SK-N-SH (cell line): ENCODE measurements around the gene HIGD1C. TPM values are rescaled to one million over a fixed set of nuclear protein-coding genes. Genes with fewer than 3 reads are reported as not detected.

Experiments
- CTCF ChIA-PET: fragments of 300-600, 350-600 bp; formaldehyde crosslinking; extraction: SDS; loops from one replicate; lab custom pipeline; 2021; lab: Yijun Ruan, JAX
- POLR2A ChIA-PET: fragments of 350-600 bp; sonication (Branson Sonifier 250); formaldehyde crosslinking; extraction: SDS; loops from one replicate; lab custom pipeline; 2020; ENCODE audit warnings: antibody characterized with exemption, inconsistent platforms; lab: Yijun Ruan, JAX
- DNase-seq: peaks from one replicate; pipeline ENCODE4 v3.0.0; 2012
- H2AFZ ChIP-seq: fragments of 200-600 bp; sonication (generic); 2 replicates; pipeline ENCODE4 v1.8.1; 2016; ENCODE audit warnings: antibody characterized with exemption, mild to moderate bottlenecking, low read depth
- H3F3A ChIP-seq: fragments of 200-600 bp; sonication (generic); replicated peaks from 2 replicates; pipeline ENCODE3; 2016; ENCODE audit warnings: antibody characterized with exemption, mild to moderate bottlenecking; ENCODE audit not compliant: insufficient read depth
- H3K27ac ChIP-seq, 2 experiments: fragments of 200-500 bp in 1 of 2; fragments of 200-600 bp in 1 of 2; sonication (Bioruptor generic) in 1 of 2; sonication (generic), shearing (Covaris generic) in 1 of 2; 2 replicates each; pipeline versions ENCODE4 v1.5.1 to v1.6.1; 2014 to 2016; ENCODE audit warnings: low read depth in 2 of 2, inconsistent platforms in 1 of 2, low read length in 1 of 2, mild to moderate bottlenecking in 1 of 2, mixed read lengths in 1 of 2
- H3K27me3 ChIP-seq: fragments of 200-600 bp; sonication (generic), shearing (Covaris generic); 2 replicates; pipeline ENCODE4 v1.6.1; 2016; ENCODE audit warnings: mixed run types; ENCODE audit not compliant: insufficient read depth
- H3K36me3 ChIP-seq, 2 experiments: fragments of 200-500 bp in 1 of 2; fragments of 200-600 bp in 1 of 2; sonication (Bioruptor generic) in 1 of 2; sonication (generic) in 1 of 2; replicated peaks in 1 of 2; 2 replicates each; pipeline versions ENCODE3 to v1.5.1; 2014 to 2016; ENCODE audit warnings: low read length in 1 of 2, mild to moderate bottlenecking in 1 of 2; ENCODE audit not compliant: insufficient read depth in 2 of 2, control insufficient read depth in 1 of 2
- H3K4me1 ChIP-seq, 2 experiments: fragments of 200-500 bp in 1 of 2; fragments of 200-600 bp in 1 of 2; sonication (Bioruptor generic) in 1 of 2; sonication (generic), shearing (Covaris generic) in 1 of 2; 2 replicates each; pipeline versions ENCODE4 v1.5.1 to v1.6.1; 2014 to 2016; ENCODE audit warnings: low read depth in 1 of 2, low read length in 1 of 2, mixed run types in 1 of 2; ENCODE audit not compliant: insufficient read depth in 2 of 2, control insufficient read depth in 1 of 2
- H3K4me2 ChIP-seq: fragments of 200-600 bp; sonication (generic), shearing (Covaris generic); 2 replicates; pipeline ENCODE4 v1.6.1; 2017; ENCODE audit warnings: mixed run types
- H3K4me3 ChIP-seq, 2 experiments: fragments of 200-500 bp in 1 of 2; fragments of 200-600 bp in 1 of 2; sonication (Bioruptor generic) in 1 of 2; sonication (generic), shearing (Covaris generic) in 1 of 2; 2 replicates each; pipeline versions ENCODE4 v1.5.1 to v1.8.1; 2014 to 2016; ENCODE audit warnings: low read depth in 2 of 2, inconsistent platforms in 1 of 2, low read length in 1 of 2, mild to moderate bottlenecking in 1 of 2, mixed read lengths in 1 of 2, moderate library complexity in 1 of 2
- H3K79me2 ChIP-seq: fragments of 200-600 bp; sonication (generic); 2 replicates; pipeline ENCODE4 v1.8.1; 2017; ENCODE audit warnings: mild to moderate bottlenecking; ENCODE audit not compliant: insufficient read depth
- H3K9ac ChIP-seq: fragments of 200-600 bp; sonication (generic); 2 replicates; pipeline ENCODE4 v1.6.1; 2017; ENCODE audit warnings: mixed run types
- H3K9me2 ChIP-seq: fragments of 200-600 bp; sonication (generic); 2 replicates; pipeline ENCODE4 v1.6.1; 2017; ENCODE audit warnings: mixed run types
- H3K9me3 ChIP-seq: fragments of 200-600 bp; sonication (generic); 2 replicates; pipeline ENCODE4 v1.6.1; 2017; ENCODE audit warnings: mixed run types, mild to moderate bottlenecking, moderate library complexity
- H4K20me1 ChIP-seq: fragments of 200-600 bp; sonication (generic); 2 replicates; pipeline ENCODE4 v1.6.1; 2017; ENCODE audit warnings: mild to moderate bottlenecking, mixed run types; ENCODE audit not compliant: insufficient read depth
- ELF1 ChIP-seq: IDR thresholded peaks from 2 replicates; pipeline ENCODE4 v1.4.0; 2012
- EP300 ChIP-seq, 2 experiments: IDR thresholded peaks; 2 replicates each; pipeline versions ENCODE4 v1.4.0 to v1.6.1; 2012; ENCODE audit warnings: borderline replicate concordance in 1 of 2, low read depth in 1 of 2, low read length in 1 of 2
- EZH2phosphoT487 ChIP-seq: fragments of 200-600 bp; sonication (generic); IDR thresholded peaks from 2 replicates; pipeline ENCODE4 v1.6.1; 2017; ENCODE audit warnings: low read depth, mixed run types, mild to moderate bottlenecking, antibody characterized with exemption, moderate library complexity, borderline replicate concordance
- FOXJ3 ChIP-seq: sonication (generic); formaldehyde crosslinking; IDR thresholded peaks from 2 replicates; pipeline ENCODE4 v1.5.1; 2020; ENCODE audit warnings: mild to moderate bottlenecking, missing genetic modification reagents
- FOXM1 ChIP-seq: IDR thresholded peaks from 2 replicates; pipeline ENCODE4 v1.4.0; 2012; ENCODE audit warnings: low read depth, mild to moderate bottlenecking
- GATA2 ChIP-seq: sonication (generic); formaldehyde crosslinking; IDR thresholded peaks from 2 replicates; pipeline ENCODE4 v1.5.0; 2020; ENCODE audit warnings: mild to moderate bottlenecking, missing genetic modification reagents
- MXI1 ChIP-seq: IDR thresholded peaks from 2 replicates; pipeline ENCODE4 v1.6.1; 2012; ENCODE audit warnings: mild to moderate bottlenecking, low read depth, low read length, improper control_type of control experiment
- RAD21 ChIP-seq: IDR thresholded peaks from 2 replicates; pipeline ENCODE4 v1.6.1; 2012; ENCODE audit warnings: mild to moderate bottlenecking, low read length
- RCOR1 ChIP-seq: fragments of 150-350 bp; IDR thresholded peaks from 2 replicates; pipeline ENCODE4 v1.6.1; 2017; ENCODE audit warnings: antibody characterized with exemption, low read length
- RFX5 ChIP-seq: IDR thresholded peaks from 2 replicates; pipeline ENCODE4 v1.6.1; 2012; ENCODE audit warnings: mild to moderate bottlenecking, improper control_type of control experiment, low read length
- RXRA ChIP-seq: IDR thresholded peaks from 2 replicates; pipeline ENCODE4 v1.4.0; 2012; ENCODE audit warnings: low read depth, mild to moderate bottlenecking, borderline replicate concordance
- TAF1 ChIP-seq: IDR thresholded peaks from 2 replicates; pipeline ENCODE4 v1.6.1; 2012; ENCODE audit warnings: low read depth, mild to moderate bottlenecking, low read length, moderate library complexity, borderline replicate concordance
- TCF12 ChIP-seq: IDR thresholded peaks from 2 replicates; pipeline ENCODE4 v1.4.0; 2012
- WGBS: methylation state at CpG from one replicate; pipeline ENCODE4 v1.1.6; 2017; ENCODE audit warnings: low lambda C conversion rate; 5-methylcytosine and 5-hydroxymethylcytosine counted together
- polyA plus RNA-seq, 3 experiments: library from polyadenylated mRNA; depleted of rRNA; stranded (reverse); fragments of >200 nt; gene quantifications; 2 replicates each; pipeline ENCODE4 v1.2.3, GENCODE V29; 2012
- TF ChIP-seq, protein P1 (sequence below): IDR thresholded peaks from 2 replicates; pipeline ENCODE4 v1.4.0; 2012; ENCODE audit warnings: low read depth, borderline replicate concordance
- TF ChIP-seq, protein P2 (sequence below): IDR thresholded peaks from 2 replicates; pipeline ENCODE4; 2012

HIGD1C gene
- polyA plus RNA-seq, 1 of the 3 experiments (the other 2 are of a cell fraction): not detected

DNA sequence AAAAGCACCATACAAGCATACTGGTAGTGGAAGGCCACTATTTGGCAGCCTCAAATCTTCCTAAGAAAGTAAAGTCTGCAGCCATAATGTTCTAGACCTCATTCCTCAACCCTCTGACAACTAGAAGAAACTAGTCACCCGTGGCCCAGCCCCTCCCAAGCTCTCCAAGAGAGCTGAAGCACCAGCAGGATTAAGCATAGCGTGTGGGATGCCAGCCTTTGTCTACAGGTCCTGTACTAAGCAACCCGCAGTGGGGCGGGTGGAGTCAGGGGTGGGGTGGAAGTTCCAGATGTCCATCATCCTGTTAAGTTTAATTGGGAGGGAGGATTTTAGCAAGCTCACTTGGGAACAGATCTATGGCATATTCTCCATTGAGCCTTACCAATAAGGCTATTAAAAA, 59.6 kb downstream of the HIGD1C start:
- H3K4me1 ChIP-seq: no peaks in the 10 kb centered on the region
- H3K9me3 ChIP-seq: no peaks in the 10 kb centered on the region
- peaks cover 3% of the 10 kb centered on the region in 2 experiments for H3K36me3 ChIP-seq
- peaks cover 72% of the 10 kb centered on the region for H3K79me2 ChIP-seq
- H3K4me2 ChIP-seq: no peak overlapping the region
- H2AFZ ChIP-seq: no peak overlapping the region
- no peaks in the 10 kb centered on the region for H3K27me3 ChIP-seq
- no peak overlapping the region for H3K9ac ChIP-seq
- no peak overlapping the region for H3K27ac ChIP-seq
- POLR2A ChIA-PET: no interaction called here
- CTCF ChIA-PET: interaction anchor here (1.6 kb wide), 1 partner anchor 24 kb away, joined by 6 read pairs; no protein-coding TSS in a partner anchor
- DNase-seq: no peak
- WGBS: 95% methylated on average over 4 of the region's 4 CpGs
- no peak overlapping the region for H3K4me3 ChIP-seq
- TF ChIP-seq, protein P1, sequence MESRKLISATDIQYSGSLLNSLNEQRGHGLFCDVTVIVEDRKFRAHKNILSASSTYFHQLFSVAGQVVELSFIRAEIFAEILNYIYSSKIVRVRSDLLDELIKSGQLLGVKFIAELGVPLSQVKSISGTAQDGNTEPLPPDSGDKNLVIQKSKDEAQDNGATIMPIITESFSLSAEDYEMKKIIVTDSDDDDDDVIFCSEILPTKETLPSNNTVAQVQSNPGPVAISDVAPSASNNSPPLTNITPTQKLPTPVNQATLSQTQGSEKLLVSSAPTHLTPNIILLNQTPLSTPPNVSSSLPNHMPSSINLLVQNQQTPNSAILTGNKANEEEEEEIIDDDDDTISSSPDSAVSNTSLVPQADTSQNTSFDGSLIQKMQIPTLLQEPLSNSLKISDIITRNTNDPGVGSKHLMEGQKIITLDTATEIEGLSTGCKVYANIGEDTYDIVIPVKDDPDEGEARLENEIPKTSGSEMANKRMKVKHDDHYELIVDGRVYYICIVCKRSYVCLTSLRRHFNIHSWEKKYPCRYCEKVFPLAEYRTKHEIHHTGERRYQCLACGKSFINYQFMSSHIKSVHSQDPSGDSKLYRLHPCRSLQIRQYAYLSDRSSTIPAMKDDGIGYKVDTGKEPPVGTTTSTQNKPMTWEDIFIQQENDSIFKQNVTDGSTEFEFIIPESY: no peak
- TF ChIP-seq EZH2phosphoT487 (no peak), MXI1 (no peak), EP300 (IDR thresholded peaks at IDR 0.05; ENCODE audit: borderline replicate concordance in 1 of 2, low read depth in 1 of 2, low read length in 1 of 2) (no peak), RXRA (no peak), RFX5 (no peak), FOXJ3 (CRISPR knock-in tag) (no peak), RCOR1 (no peak), GATA2 (no peak), RAD21 (no peak), FOXM1 (no peak), TCF12 (no peak), ELF1 (no peak), TAF1 (no peak)
- no peaks in the 10 kb centered on the region for H3F3A ChIP-seq
- H3K9me2 ChIP-seq: no peaks in the 10 kb centered on the region
- peaks cover 5% of the 10 kb centered on the region; the same call in 1 of the 2 replicates for H4K20me1 ChIP-seq

DNA sequence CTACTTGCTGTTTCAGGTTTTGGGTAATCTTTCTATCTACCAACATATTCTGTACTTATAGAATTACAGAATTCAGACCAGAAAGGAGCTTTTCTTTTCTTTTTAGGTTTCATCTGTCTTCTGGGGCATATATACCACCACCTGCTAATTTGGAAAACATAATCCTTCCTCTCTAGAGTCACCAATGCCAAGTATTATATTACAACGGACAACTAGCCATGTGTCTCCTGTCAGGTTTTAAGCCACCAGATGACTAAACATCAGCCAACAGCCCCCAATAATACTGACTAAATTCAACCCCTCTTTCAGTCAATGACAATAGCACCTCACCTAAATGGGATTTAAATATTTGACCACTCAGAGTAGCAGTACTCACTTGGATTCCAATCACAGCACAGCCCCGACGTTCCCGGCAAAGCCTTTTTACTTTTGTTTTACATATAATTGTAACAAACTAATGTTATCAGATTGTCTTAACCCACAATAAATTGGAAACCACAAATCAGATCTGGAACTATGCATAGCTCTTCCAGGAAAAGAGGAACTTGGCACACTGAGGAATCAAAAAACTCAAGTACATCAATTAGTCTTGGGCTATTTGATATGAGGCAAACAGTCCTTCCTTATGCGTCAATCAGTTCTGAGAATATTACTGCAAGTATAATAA, 60.4 kb downstream of the HIGD1C start:
- H3K4me1 ChIP-seq: no peaks in the 10 kb centered on the region
- H3K36me3 ChIP-seq: peaks cover 2 to 3% of the 10 kb centered on the region in 2 experiments
- no peaks in the 10 kb centered on the region for H3K9me2 ChIP-seq
- WGBS: 73% methylated on average over 5 of the region's 5 CpGs
- H3K9ac ChIP-seq: no peak overlapping the region
- H3K9me3 ChIP-seq: no peaks in the 10 kb centered on the region
- H3K27me3 ChIP-seq: no peaks in the 10 kb centered on the region
- no peak overlapping the region for H3K4me3 ChIP-seq
- peaks cover 5% of the 10 kb centered on the region; the same call in 1 of the 2 replicates for H4K20me1 ChIP-seq
- ChIA-PET CTCF (interaction anchor here (1.6 kb wide), 1 partner anchor 25 kb away, joined by 6 read pairs; no protein-coding TSS in a partner anchor), POLR2A (no interaction called here)
- no peaks in the 10 kb centered on the region for H3F3A ChIP-seq
- H3K4me2 ChIP-seq: no peak overlapping the region
- H3K27ac ChIP-seq: no peak overlapping the region
- peaks cover 80% of the 10 kb centered on the region for H3K79me2 ChIP-seq
- H2AFZ ChIP-seq: no peak overlapping the region
- no peak for DNase-seq
- TF ChIP-seq, protein P2, sequence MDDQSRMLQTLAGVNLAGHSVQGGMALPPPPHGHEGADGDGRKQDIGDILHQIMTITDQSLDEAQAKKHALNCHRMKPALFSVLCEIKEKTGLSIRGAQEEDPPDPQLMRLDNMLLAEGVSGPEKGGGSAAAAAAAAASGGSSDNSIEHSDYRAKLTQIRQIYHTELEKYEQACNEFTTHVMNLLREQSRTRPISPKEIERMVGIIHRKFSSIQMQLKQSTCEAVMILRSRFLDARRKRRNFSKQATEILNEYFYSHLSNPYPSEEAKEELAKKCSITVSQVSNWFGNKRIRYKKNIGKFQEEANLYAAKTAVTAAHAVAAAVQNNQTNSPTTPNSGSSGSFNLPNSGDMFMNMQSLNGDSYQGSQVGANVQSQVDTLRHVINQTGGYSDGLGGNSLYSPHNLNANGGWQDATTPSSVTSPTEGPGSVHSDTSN: 0 out of 2 replicates have a peak, but pooled peaks have one; percentile 7
- TF ChIP-seq RCOR1: no peak
- TF ChIP-seq, all 33 proteins: peak for 1
